NCI-H748 (cell line): ENCODE data around the gene OBSCN.

Experiments used
- DNase-seq: peaks from one replicate; lab custom pipeline; 2025; ENCODE audit not compliant: unreplicated experiment; lab: John Stamatoyannopoulos, UW

The OBSCN gene

GRCh38 chr1:228304225-228304624 lies 96.4 kb downstream of the OBSCN start:
- no peak for DNase-seq

GRCh38 chr1:228304766-228305395 lies 97.0 kb downstream of the OBSCN start:
- no peak for DNase-seq

- no peak for DNase-seq
Observed at GRCh38 chr1:228305721-228306152, 97.9 kb downstream of the OBSCN start.

GRCh38 chr1:228306275-228307217 lies 98.7 kb downstream of the OBSCN start:
- no peak for DNase-seq

- DNase-seq = no peak
Observed at GRCh38 chr1:228307218-228308023, 99.6 kb downstream of the OBSCN start.

- DNase-seq = no peak
Observed at GRCh38 chr1:228308085-228308601, 100.3 kb downstream of the OBSCN start.

GRCh38 chr1:228308628-228309325 lies 100.9 kb downstream of the OBSCN start:
- DNase-seq = no peak

- no peak for DNase-seq
Observed at GRCh38 chr1:228309326-228310067, 101.7 kb downstream of the OBSCN start.

- DNase-seq = no peak
Observed at GRCh38 chr1:228310162-228310792, 102.4 kb downstream of the OBSCN start.

- no peak for DNase-seq
Observed at GRCh38 chr1:228311091-228311490, 103.2 kb downstream of the OBSCN start.

GRCh38 chr1:228312136-228312764 lies 104.4 kb downstream of the OBSCN start:
- DNase-seq = no peak

- DNase-seq = no peak
Observed at GRCh38 chr1:228313536-228314277, 105.9 kb downstream of the OBSCN start.

GRCh38 chr1:228314315-228314657 lies 106.4 kb downstream of the OBSCN start:
- DNase-seq = no peak

- DNase-seq = no peak
Observed at GRCh38 chr1:228314658-228315483, 107.0 kb downstream of the OBSCN start.

- DNase-seq = no peak
Observed at GRCh38 chr1:228315484-228315944, 107.7 kb downstream of the OBSCN start.

GRCh38 chr1:228315945-228316588 lies 108.2 kb downstream of the OBSCN start:
- DNase-seq = no peak
